ENCODE results near the gene CASP9. TPM values are rescaled to one million over a fixed set of nuclear protein-coding genes. Genes with fewer than 3 reads are reported as not detected.

Gene CASP9
- total RNA-seq, 8 experiments from 2014 or later = 8.2 to 17.1 (median 13.9) TPM

DNA sequence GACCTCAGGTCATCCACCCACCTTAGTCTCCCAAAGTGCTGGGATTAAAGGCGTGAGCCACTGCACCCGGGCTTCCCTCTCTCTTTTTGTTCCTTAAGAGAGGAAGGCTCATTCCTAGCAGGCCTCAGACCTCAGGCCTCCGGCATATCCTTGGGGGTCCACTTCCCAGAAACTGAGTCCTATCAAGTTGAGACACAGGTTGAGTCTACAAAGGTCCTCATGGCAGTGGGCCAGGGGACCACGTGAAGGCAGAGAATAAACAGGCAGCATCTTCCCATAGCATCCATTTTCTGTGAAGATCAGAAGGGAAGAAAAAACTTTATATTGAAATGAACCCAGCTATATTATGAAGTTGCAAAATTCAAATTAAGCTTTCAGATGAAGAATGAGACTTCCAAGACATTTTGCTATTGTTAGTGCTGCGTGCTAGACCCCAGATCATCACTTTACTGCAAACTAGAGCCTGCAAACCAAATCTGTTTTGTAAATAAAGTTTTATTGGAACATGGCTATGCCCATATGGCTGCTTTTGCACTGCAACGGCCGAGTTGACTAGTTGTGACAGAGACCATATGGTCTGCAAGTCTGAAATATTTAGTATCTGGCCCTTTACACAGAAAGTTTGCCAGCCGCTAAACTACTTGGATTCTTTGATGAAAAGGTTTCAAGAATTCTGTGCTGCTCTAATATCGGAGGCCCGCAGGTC lies 71.0 kb downstream of the CASP9 start:
- 56 to 100% (median 83%) methylated on average over 1 to 10 of the region's 10 CpGs for WGBS, 10 experiments
- no peaks in the 10 kb centered on the region for H3K4me1 ChIP-seq (replicated peaks in 1 of 2)
- no peak overlapping the region for H3K4me3 ChIP-seq
- in situ Hi-C loops (cut with MboI; ENCODE audit: low pct_unique_long_range_greater_than_20kb in 2 of 9, low sequenced_read_pairs in 9 of 9, unreplicated experiment in 9 of 9) = no loop called here
- no peak for ATAC-seq (replicated peaks in 6 of 8)
- no peak overlapping the region for H3K27ac ChIP-seq

DNA sequence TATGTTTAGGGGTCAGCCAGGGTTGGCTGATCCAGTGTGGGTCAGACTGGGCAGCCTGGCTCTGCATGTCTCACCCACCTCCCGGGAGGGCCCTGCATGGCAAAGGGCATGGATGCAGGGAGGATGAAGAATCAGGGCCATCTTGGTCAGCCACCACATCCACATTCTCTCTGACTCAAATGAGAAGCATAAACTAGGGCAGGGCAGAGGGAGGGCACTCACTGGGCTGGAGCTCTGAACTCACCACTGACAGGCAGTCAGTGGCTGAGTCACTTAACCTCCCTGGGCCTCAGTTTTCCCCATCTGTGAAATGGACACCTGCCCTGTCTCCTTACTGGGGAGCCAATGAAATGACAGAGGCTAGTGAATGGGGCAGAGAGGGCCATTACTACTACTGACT lies 71.8 kb downstream of the CASP9 start:
- WGBS, 10 experiments = 83 to 100% (median 100%) methylated on average over 1 of the region's 1 CpG; no CpG with 5 or more reads in 7 of the 10 experiments
- H3K4me1 ChIP-seq (replicated peaks in 1 of 2) = no peaks in the 10 kb centered on the region
- in situ Hi-C loops (cut with MboI; ENCODE audit: low pct_unique_long_range_greater_than_20kb in 2 of 9, low sequenced_read_pairs in 9 of 9, unreplicated experiment in 9 of 9) = no loop called here
- H3K4me3 ChIP-seq = no peak overlapping the region
- peak in 1 of 8 experiments; percentile 39 for ATAC-seq (replicated peaks in 6 of 8)
- no peak overlapping the region for H3K27ac ChIP-seq

DNA sequence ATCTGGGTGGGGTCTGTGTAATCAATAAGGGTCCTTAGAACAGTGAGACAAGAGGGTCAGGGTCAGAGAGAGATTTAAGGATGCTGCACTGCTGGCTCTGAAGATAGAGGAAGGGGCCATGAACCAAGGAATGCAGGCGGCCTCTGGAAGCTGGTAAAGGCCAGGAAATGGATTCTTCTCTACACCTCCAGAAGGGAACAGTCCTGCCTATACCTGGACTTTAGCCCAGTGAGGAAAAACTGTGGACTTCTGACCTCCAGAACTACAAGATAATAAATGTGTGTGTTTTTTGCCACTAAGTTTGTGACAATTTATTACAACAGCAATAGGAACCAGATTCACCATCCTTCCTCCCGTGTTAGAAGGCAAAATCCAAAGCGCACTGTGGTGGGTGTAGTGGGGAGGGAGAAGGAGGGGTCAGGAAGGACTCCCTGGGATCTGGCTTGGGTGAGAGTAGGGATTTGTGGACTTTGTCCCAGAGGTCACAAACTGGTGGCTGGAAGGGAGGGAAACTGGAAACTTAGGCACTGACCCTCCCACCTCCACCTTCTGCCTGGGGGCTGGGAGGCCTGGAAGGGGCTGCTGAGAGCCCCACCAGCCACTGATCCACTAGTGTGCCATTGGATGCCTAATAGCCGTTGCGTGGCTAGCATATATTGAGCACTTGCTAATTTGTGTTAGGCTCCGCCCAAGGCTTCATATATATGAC lies 72.8 kb downstream of the CASP9 start:
- WGBS, 10 experiments = 0 to 100% (median 77%) methylated on average over 1 to 6 of the region's 6 CpGs; no CpG with 5 or more reads in 2 of the 10 experiments
- Histone ChIP-seq H3K4me1 (replicated peaks in 1 of 2) (no peaks in the 10 kb centered on the region), H3K27ac (no peak overlapping the region), H3K4me3 (no peak overlapping the region)
- in situ Hi-C loops (cut with MboI; ENCODE audit: low pct_unique_long_range_greater_than_20kb in 2 of 9, low sequenced_read_pairs in 9 of 9, unreplicated experiment in 9 of 9) = no loop called here
- no peak for ATAC-seq (replicated peaks in 6 of 8)

DNA sequence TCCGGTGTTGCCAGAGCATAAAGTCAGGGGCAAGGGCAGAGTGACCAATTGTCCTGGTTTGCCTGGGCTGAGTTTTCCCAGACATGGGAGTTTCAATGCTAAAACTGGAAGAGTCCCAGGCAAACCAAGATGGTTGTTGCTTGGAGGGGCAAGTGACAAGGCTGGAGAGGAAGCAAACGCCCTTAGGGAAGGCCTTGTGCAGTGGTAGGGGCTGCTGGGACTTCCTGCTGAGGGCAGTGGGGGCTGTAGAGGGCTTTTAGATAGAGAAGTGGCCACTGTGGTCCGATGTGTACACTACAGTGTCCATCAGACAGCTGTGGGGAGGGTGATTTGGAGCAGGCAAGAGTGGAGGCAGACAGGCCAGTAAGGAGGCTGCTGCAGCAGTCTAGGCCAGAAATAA lies 74.4 kb downstream of the CASP9 start:
- in situ Hi-C loops (cut with MboI; ENCODE audit: low pct_unique_long_range_greater_than_20kb in 2 of 9, low sequenced_read_pairs in 9 of 9, unreplicated experiment in 9 of 9) = loop anchor here in 3 of 9 experiments (25.0 kb wide), 2 partner anchors 112 to 312 kb away; no protein-coding TSS in a partner anchor
- whole genome bisulfite sequencing, 10 experiments = 20 to 95% (median 56%) methylated on average over 1 to 3 of the region's 3 CpGs; no CpG with 5 or more reads in 4 of the 10 experiments
- Histone ChIP-seq H3K4me1 (replicated peaks in 1 of 2) (peaks cover 0 to 2% of the 10 kb centered on the region in 2 donors), H3K27ac (no peak overlapping the region), H3K4me3 (no peak overlapping the region)
- ATAC-seq (replicated peaks in 6 of 8) = no peak

DNA sequence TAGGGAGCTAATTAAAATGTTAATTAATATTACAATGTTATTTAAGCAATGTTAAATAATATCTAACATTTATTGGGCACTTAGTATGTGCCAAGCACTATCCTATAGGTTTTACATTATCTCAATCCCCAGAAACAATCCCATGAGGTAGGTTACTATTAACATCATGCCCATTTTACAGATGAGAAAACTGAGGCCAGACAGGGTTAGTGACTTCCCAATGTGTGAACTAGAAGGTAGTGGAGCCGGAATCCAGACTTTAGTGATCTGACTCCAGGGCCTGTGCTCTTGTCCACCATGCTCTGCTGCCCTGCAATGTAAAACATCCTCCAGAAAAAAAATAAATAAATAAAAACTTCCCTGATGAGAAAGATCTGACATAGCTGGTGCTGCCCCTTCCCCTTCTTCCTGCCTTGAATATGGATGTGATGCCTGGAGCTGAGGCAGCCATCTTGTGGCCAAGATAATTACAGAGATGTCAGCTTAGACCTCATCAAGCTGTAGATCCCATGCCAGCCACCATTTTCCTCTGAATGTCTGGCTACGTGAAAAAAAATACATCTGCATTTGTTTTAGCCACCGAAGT lies 75.0 kb downstream of the CASP9 start:
- Histone ChIP-seq H3K4me3 (no peak overlapping the region), H3K4me1 (replicated peaks in 1 of 2) (peaks cover 0 to 4% of the 10 kb centered on the region in 2 donors), H3K27ac (no peak overlapping the region)
- no peak for ATAC-seq (replicated peaks in 6 of 8)
- in situ Hi-C loops (cut with MboI; ENCODE audit: low pct_unique_long_range_greater_than_20kb in 2 of 9, low sequenced_read_pairs in 9 of 9, unreplicated experiment in 9 of 9) = loop anchor here in 3 of 9 experiments (25.0 kb wide), 2 partner anchors 112 to 312 kb away; no protein-coding TSS in a partner anchor
- WGBS, 10 experiments = 23 to 86% (median 67%) methylated on average over 1 to 3 of the region's 3 CpGs; no CpG with 5 or more reads in 1 of the 10 experiments

DNA sequence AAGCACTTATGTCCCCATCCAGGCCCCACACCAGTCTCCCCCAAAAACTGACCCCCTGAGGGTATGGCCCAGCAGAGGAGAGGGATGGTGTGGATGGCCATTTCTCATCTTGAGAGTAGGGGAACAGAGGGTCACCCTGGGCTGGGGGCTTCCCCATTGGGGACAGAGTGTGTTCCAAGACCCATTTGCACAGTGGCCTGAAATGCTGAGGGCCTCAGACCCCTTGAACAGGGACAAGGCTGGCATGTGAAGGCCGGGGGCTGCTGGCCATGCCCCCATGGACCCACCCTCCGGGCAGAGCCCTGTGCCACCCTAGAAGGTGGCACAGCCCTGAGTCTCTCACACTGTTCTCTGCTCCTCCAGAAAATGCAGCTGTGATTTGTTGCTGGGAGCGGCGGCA lies 77.8 kb downstream of the CASP9 start:
- peaks cover 0 to 4% of the 10 kb centered on the region in 2 donors for H3K4me1 ChIP-seq (replicated peaks in 1 of 2)
- H3K27ac ChIP-seq = no peak overlapping the region
- WGBS, 10 experiments = 40 to 69% (median 51%) methylated on average over 1 to 2 of the region's 4 CpGs; no CpG with 5 or more reads in 6 of the 10 experiments
- in situ Hi-C loops (cut with MboI; ENCODE audit: low pct_unique_long_range_greater_than_20kb in 2 of 9, low sequenced_read_pairs in 9 of 9, unreplicated experiment in 9 of 9) = loop anchor here in 3 of 9 experiments (25.0 kb wide), 2 partner anchors 109 to 309 kb away; no protein-coding TSS in a partner anchor
- H3K4me3 ChIP-seq = no peak overlapping the region
- ATAC-seq (replicated peaks in 6 of 8) = no peak

DNA sequence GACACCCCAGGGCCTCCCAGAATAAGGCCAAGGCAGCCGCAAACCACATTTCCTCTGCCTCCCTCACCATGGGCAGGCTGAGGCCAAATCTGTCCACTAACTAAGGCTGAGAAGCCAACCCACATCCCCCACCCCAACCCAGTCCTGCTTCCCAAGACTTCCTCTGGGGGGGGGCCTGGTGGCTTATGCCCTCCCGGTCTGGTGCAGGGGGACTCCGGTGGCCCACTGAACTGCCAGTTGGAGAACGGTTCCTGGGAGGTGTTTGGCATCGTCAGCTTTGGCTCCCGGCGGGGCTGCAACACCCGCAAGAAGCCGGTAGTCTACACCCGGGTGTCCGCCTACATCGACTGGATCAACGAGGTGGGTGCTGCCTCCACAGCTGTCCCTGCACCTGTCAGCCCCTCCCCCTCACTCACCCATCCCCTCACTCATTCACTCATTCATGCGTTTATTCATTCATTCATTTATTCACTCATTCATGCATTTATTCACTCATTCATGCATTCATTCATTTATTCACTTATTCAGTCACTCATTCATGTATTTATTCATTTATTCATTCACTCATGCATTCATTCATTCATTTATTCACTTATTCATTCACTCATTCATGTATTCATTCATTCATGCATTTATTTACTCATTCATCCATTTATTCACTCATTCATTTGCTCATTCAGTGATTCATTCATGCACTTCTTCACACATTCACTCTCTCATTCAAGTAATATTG lies 78.5 kb downstream of the CASP9 start:
- WGBS, 10 experiments = 36 to 100% (median 86%) methylated on average over 1 to 10 of the region's 14 CpGs; no CpG with 5 or more reads in 1 of the 10 experiments
- Histone ChIP-seq H3K4me1 (replicated peaks in 1 of 2) (peaks cover 0 to 4% of the 10 kb centered on the region in 2 donors), H3K27ac (no peak overlapping the region), H3K4me3 (no peak overlapping the region)
- in situ Hi-C loops (cut with MboI; ENCODE audit: low pct_unique_long_range_greater_than_20kb in 2 of 9, low sequenced_read_pairs in 9 of 9, unreplicated experiment in 9 of 9) = loop anchor here in 3 of 9 experiments (25.0 kb wide), 2 partner anchors 108 to 308 kb away; no protein-coding TSS in a partner anchor
- ATAC-seq (replicated peaks in 6 of 8) = no peak

DNA sequence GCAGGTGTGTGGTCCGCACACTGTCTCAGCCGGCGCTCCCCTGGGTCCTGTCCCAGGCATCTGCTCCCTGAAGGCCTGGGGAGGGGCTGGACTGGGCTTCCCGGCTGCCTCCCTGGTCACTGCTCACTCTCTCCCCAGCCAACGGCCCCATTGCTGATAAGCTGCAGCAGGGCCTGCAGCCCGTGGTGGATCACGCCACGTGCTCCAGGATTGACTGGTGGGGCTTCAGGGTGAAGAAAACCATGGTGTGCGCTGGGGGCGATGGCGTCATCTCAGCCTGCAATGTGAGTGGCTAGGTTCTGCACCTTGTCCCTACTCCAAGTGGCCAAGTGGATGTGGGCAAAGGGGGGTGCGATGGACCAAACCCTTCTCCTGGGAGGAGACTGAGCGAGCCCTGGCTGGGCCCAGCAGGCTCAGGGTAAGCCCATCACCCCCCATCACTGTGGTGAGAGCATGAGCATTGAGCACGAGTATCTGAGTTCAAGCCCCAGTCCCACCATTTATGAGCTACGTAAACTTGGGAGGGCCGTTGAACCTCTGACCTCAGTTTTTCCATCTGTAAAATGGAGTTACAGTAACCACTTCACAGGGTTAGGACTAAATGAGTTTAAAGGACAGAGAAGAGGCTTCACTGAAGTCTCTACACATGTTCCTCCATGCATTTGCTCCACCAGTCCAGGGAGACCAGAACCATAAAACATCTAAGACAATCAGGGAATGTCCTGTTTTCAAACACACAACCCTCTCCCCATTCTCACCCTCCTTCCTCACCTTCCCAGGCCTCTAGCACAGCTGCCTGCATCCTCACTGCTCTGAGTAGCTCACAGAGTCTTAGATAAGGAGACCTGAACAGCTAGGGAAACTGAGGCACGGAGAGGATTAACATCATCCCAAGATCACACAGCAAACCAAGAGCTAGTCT lies 79.3 kb downstream of the CASP9 start:
- Histone ChIP-seq H3K27ac (peak overlapping the region in 1 of 2 donors; percentile 14), H3K4me3 (no peak overlapping the region), H3K4me1 (replicated peaks in 1 of 2) (peaks cover 0 to 4% of the 10 kb centered on the region in 2 donors)
- in situ Hi-C loops (cut with MboI; ENCODE audit: low pct_unique_long_range_greater_than_20kb in 2 of 9, low sequenced_read_pairs in 9 of 9, unreplicated experiment in 9 of 9) = loop anchor here in 3 of 9 experiments (25.0 kb wide), 2 partner anchors 107 to 307 kb away; no protein-coding TSS in a partner anchor
- peak in 3 of 8 experiments; percentile 51 to 61 (median 61) for ATAC-seq (replicated peaks in 6 of 8)
- WGBS, 10 experiments = 50 to 92% (median 77%) methylated on average over 1 to 8 of the region's 17 CpGs; no CpG with 5 or more reads in 2 of the 10 experiments

DNA sequence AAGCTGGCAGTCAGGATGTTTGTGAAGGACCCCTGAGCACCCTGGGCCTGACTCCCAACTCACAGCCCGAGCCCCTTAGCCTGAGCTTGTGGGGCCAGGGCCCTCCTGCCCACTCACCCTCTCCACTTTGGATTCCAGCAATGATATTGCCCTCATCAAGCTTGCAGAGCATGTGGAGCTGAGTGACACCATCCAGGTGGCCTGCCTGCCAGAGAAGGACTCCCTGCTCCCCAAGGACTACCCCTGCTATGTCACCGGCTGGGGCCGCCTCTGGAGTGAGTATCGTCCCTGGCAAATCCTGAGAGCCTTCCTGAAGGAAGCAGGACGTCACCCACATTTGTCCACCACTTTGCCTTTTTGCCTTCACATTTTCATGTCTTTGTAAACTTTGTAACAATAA lies 80.7 kb downstream of the CASP9 start:
- Histone ChIP-seq H3K27ac (no peak overlapping the region), H3K4me1 (replicated peaks in 1 of 2) (peaks cover 0 to 4% of the 10 kb centered on the region in 2 donors), H3K4me3 (no peak overlapping the region)
- in situ Hi-C loops (cut with MboI; ENCODE audit: low pct_unique_long_range_greater_than_20kb in 2 of 9, low sequenced_read_pairs in 9 of 9, unreplicated experiment in 9 of 9) = loop anchor here in 3 of 9 experiments (25.0 kb wide), 2 partner anchors 106 to 306 kb away; no protein-coding TSS in a partner anchor
- WGBS, 10 experiments = 71 to 86% (median 73%) methylated on average over 5 of the region's 5 CpGs; no CpG with 5 or more reads in 7 of the 10 experiments
- ATAC-seq (replicated peaks in 6 of 8) = no peak

DNA sequence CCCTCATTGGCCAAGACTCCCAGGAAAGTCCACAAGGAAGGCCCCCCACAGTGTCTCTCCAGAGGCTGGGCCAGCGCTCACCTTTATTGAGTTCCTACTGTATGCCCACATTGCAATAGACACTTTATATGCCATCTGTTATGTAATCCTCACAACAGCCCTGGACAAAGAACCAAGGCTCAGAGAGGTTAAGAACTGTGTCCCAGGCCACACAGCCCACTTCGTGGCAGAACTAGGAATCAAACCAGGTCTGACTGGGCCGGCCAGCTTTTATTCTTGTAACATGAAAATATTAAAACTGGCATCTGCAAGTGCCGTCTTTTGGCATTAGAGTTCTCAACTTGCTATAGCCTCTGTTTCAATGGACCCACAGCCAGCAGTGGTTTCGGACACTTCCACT lies 81.3 kb downstream of the CASP9 start:
- in situ Hi-C loops (cut with MboI; ENCODE audit: low pct_unique_long_range_greater_than_20kb in 2 of 9, low sequenced_read_pairs in 9 of 9, unreplicated experiment in 9 of 9) = loop anchor here in 3 of 9 experiments (25.0 kb wide), 2 partner anchors 105 to 305 kb away; no protein-coding TSS in a partner anchor
- no peak overlapping the region for H3K4me3 ChIP-seq
- 41 to 100% (median 83%) methylated on average over 1 to 5 of the region's 5 CpGs; no CpG with 5 or more reads in 3 of the 10 experiments for WGBS, 10 experiments
- peaks cover 0 to 4% of the 10 kb centered on the region in 2 donors for H3K4me1 ChIP-seq (replicated peaks in 1 of 2)
- no peak overlapping the region for H3K27ac ChIP-seq
- ATAC-seq (replicated peaks in 6 of 8) = no peak

DNA sequence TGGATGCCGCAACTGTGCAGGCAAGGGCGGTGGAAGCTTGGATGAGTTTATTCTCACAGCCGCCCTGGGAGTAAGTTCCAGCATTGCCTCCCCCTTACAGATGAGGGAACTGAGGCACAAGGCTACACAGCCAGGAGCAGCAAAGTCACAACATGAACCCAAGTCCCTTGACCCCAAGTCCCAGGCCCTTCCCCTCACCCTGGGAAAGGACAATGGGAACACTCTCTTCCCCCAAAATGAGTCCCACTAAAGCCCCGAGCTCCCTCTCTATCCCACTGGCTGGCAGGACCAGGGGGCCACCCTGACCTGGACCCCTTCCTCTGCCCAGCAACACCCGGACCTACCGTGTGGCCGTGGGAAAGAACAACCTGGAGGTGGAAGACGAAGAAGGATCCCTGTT lies 81.9 kb downstream of the CASP9 start:
- H3K4me3 ChIP-seq = no peak overlapping the region
- ATAC-seq (replicated peaks in 6 of 8) = no peak
- H3K27ac ChIP-seq = no peak overlapping the region
- in situ Hi-C loops (cut with MboI; ENCODE audit: low pct_unique_long_range_greater_than_20kb in 2 of 9, low sequenced_read_pairs in 9 of 9, unreplicated experiment in 9 of 9) = loop anchor here in 3 of 9 experiments (25.0 kb wide), 2 partner anchors 105 to 305 kb away; no protein-coding TSS in a partner anchor
- peaks cover 0 to 4% of the 10 kb centered on the region in 2 donors for H3K4me1 ChIP-seq (replicated peaks in 1 of 2)
- 35 to 90% (median 68%) methylated on average over 2 to 7 of the region's 8 CpGs; no CpG with 5 or more reads in 4 of the 10 experiments for WGBS, 10 experiments
